GM12878 (cell line): ENCODE data around the gene SHMT1. TPM values are rescaled to one million over a fixed set of nuclear protein-coding genes. Genes with fewer than 3 reads are reported as not detected.
"Not testable (repeated sequence)": the region's sequence is repeated elsewhere in the genome, so short reads cannot be mapped to it uniquely, and the experiment has no call there.

Experiments
- ATAC-seq: fragments of 200-7000 bp; cut with Tn5 transposase; 3 replicates; pipeline ENCODE4 v1.9.1; 2020; ENCODE audit warnings: mild to moderate bottlenecking, moderate library complexity
- BruUV-seq: library from RNA; stranded (reverse); fragments of 400-500 nt; replicated peaks from 2 replicates; lab custom pipeline; 2021; lab: Mats Ljungman, UMichigan
- CTCF ChIA-PET: fragments of 300-600 bp; sonication (Branson Sonifier 250); formaldehyde crosslinking; extraction: SDS; loops from one replicate; lab custom pipeline; 2021; ENCODE audit warnings: inconsistent platforms; lab: Yijun Ruan, JAX
- POLR2A ChIA-PET: fragments of 350-600 bp; formaldehyde crosslinking; extraction: SDS; loops from one replicate; lab custom pipeline; 2021; ENCODE audit warnings: inconsistent platforms; lab: Charles Lee
- RAD21 ChIA-PET: fragments of 300-600 bp; sonication (Branson Sonifier 250); formaldehyde crosslinking; loops from one replicate; lab custom pipeline; 2023; ENCODE audit warnings: antibody characterized with exemption; ENCODE audit not compliant: unreplicated experiment; lab: Charles Lee
- SMC1A ChIA-PET: fragments of 300-600 bp; sonication (Branson Sonifier 250); formaldehyde crosslinking; loops from one replicate; lab custom pipeline; 2023; ENCODE audit not compliant: unreplicated experiment, uncharacterized antibody; lab: Charles Lee
- DNase-seq: peaks from one replicate; pipeline ENCODE4 v3.0.0-alpha.2; 2011; ENCODE audit warnings: low read depth, low spot score
- FAIRE-seq: peaks from 3 replicates; lab custom pipeline; 2011; peaks lifted over from hg19 to GRCh38; lab: Jason Lieb, UNC
- H2AFZ ChIP-seq: 2 replicates; pipeline ENCODE4 v1.6.0; 2011; ENCODE audit warnings: low read depth, low read length, control low read depth; ENCODE audit not compliant: control insufficient read depth
- H3K27ac ChIP-seq: 2 replicates; pipeline ENCODE4 v1.5.1; 2011; ENCODE audit warnings: control low read depth; ENCODE audit not compliant: control insufficient read depth, insufficient read depth
- H3K27me3 ChIP-seq, 2 experiments: replicated peaks in 1 of 2; 2 replicates each; pipeline versions ENCODE4 v1.6.0 to v1.6.1; 2011; ENCODE audit warnings: low read length in 1 of 2; ENCODE audit not compliant: control insufficient read depth in 2 of 2, insufficient read depth in 2 of 2
- H3K36me3 ChIP-seq, 2 experiments: 2 replicates each; pipeline ENCODE4 v1.5.1; 2011; ENCODE audit warnings: low read length in 1 of 2; ENCODE audit not compliant: control insufficient read depth in 2 of 2, insufficient read depth in 2 of 2
- H3K4me1 ChIP-seq: 2 replicates; pipeline ENCODE4 v1.6.1; 2011; ENCODE audit warnings: mild to moderate bottlenecking, low read length, moderate library complexity, mixed read lengths; ENCODE audit not compliant: control insufficient read depth, insufficient read depth
- H3K4me2 ChIP-seq: 2 replicates; pipeline ENCODE4 v1.6.0; 2011; ENCODE audit warnings: control low read depth; ENCODE audit not compliant: control insufficient read depth, insufficient read depth
- H3K4me3 ChIP-seq: fragments of 200-600 bp; sonication (generic); 2 replicates; pipeline ENCODE4 v1.5.1; 2016
- H3K79me2 ChIP-seq: 2 replicates; pipeline ENCODE4 v1.6.0; 2011; ENCODE audit warnings: low read length; ENCODE audit not compliant: control insufficient read depth, insufficient read depth
- H3K9ac ChIP-seq: 2 replicates; pipeline ENCODE4 v1.8.0; 2011; ENCODE audit warnings: low read length, control low read depth, mixed read lengths; ENCODE audit not compliant: control insufficient read depth, insufficient read depth
- H3K9me3 ChIP-seq: replicated peaks from 3 replicates; pipeline ENCODE4 v1.5.1; 2011; ENCODE audit warnings: mild to moderate bottlenecking, low read length; ENCODE audit not compliant: control insufficient read depth, insufficient read depth
- H4K20me1 ChIP-seq: 2 replicates; pipeline ENCODE4 v1.6.0; 2011; ENCODE audit not compliant: control insufficient read depth, insufficient read depth
- EED ChIP-seq: sonication (generic); IDR thresholded peaks from 2 replicates; pipeline ENCODE4 v1.6.1; 2016; ENCODE audit warnings: antibody characterized with exemption, low read depth
- NFYB ChIP-seq: IDR thresholded peaks from 2 replicates; pipeline ENCODE4 v1.6.1; 2011; ENCODE audit warnings: low read depth, mild to moderate bottlenecking, low read length, improper control_type of control experiment, moderate library complexity; ENCODE audit not compliant: insufficient read depth
- NR2C2 ChIP-seq: IDR thresholded peaks from 2 replicates; pipeline ENCODE4 v1.6.1; 2011; ENCODE audit warnings: borderline replicate concordance, low read depth; ENCODE audit not compliant: control insufficient read depth, insufficient read length
- SIN3A ChIP-seq: IDR thresholded peaks from 2 replicates; pipeline ENCODE4 v1.6.1; 2012; ENCODE audit warnings: low read depth, low read length, improper control_type of control experiment
- SMARCA5 ChIP-seq: fragments of 450-650 bp; IDR thresholded peaks from 2 replicates; pipeline ENCODE4 v1.6.1; 2017; ENCODE audit warnings: mild to moderate bottlenecking
- SMC3 ChIP-seq: IDR thresholded peaks from 2 replicates; pipeline ENCODE4 v1.6.1; 2011; ENCODE audit warnings: low read length, improper control_type of control experiment, borderline replicate concordance
- STAT1 ChIP-seq: fragments of 450-650 bp; conservative IDR thresholded peaks from 2 replicates; pipeline ENCODE4 v1.6.1; 2014; ENCODE audit warnings: antibody characterized with exemption, mild to moderate bottlenecking
- YY1 ChIP-seq: IDR thresholded peaks from 2 replicates; pipeline ENCODE4 v1.6.1; 2011; ENCODE audit warnings: low read depth, mild to moderate bottlenecking, low read length
- WGBS: methylation state at CpG from one replicate; pipeline ENCODE4 v1.1.6; 2016; ENCODE audit warnings: low lambda C conversion rate; ENCODE audit not compliant: insufficient replicate concordance, insufficient coverage; ENCODE audit errors: missing lambda C conversion rate; 5-methylcytosine and 5-hydroxymethylcytosine counted together
- in situ Hi-C: fragments of 300-500 bp; cut with MboI; formaldehyde crosslinking; loops from 9 replicates; pipeline ENCODE4 v1.14.3; 2018; ENCODE audit warnings: mixed read lengths
- intact Hi-C: fragments of 100-400 bp; cut with micrococcal nuclease; formaldehyde crosslinking; loops from one replicate; pipeline ENCODE4 v1.14.2; 2022; ENCODE audit not compliant: unreplicated experiment
- polyA plus RNA-seq, 11 experiments: library from polyadenylated mRNA; depleted of rRNA in 4 of 11; unstranded in 6 of 11; stranded (reverse) in 5 of 11; fragments of >200 nt; fragmentation: Nextera tagmentation in 4 of 11; fragmentation: Illumina TruSeq in 1 of 11; extraction: Ambion mirVana in 4 of 11; extraction: Trizol in 1 of 11; gene quantifications; 1 replicate in 1 of 11; 2 replicates in 10 of 11; pipeline versions ENCODE4 v1.2.1 to v1.2.3, GENCODE V29; 2011 to 2016; ENCODE audit warnings: inconsistent platforms in 2 of 11, missing spikeins in 2 of 11, low read depth in 1 of 11
- total RNA-seq, 4 experiments: library from RNA; depleted of rRNA in 3 of 4; stranded (reverse); fragments of >200 nt in 3 of 4; fragmentation: Illumina TruSeq in 1 of 4; extraction: Trizol in 1 of 4; gene quantifications; 2 replicates each; pipeline versions ENCODE4 v1.2.1 to v1.2.3, GENCODE V29; 2013 to 2021
- TF ChIP-seq, protein P1 (sequence below): fragments of 450-650 bp; IDR thresholded peaks from 2 replicates; pipeline ENCODE4 v1.6.1; 2017; ENCODE audit warnings: borderline replicate concordance
- TF ChIP-seq, protein P2 (sequence below): IDR thresholded peaks from 2 replicates; pipeline ENCODE4 v1.6.1; 2012; ENCODE audit warnings: low read depth, low read length, improper control_type of control experiment
- TF ChIP-seq, protein P3 (sequence below): IDR thresholded peaks from 2 replicates; pipeline ENCODE4 v1.6.1; 2012; ENCODE audit warnings: low read depth, low read length, improper control_type of control experiment
- TF ChIP-seq, protein P4 (sequence below), 3 experiments: IDR thresholded peaks in 2 of 3; conservative IDR thresholded peaks in 1 of 3; 2 replicates each; pipeline ENCODE4 v1.5.1; 2011; ENCODE audit warnings: low read depth in 3 of 3, low read length in 3 of 3, mild to moderate bottlenecking in 3 of 3, control low read depth in 2 of 3, moderate library complexity in 2 of 3, inconsistent platforms in 1 of 3, mixed read lengths in 1 of 3; ENCODE audit not compliant: control insufficient read depth in 2 of 3, insufficient read depth in 1 of 3; ENCODE audit errors: extremely low read depth in 1 of 3

The SHMT1 gene
- total and polyA plus RNA-seq, 10 of the 15 experiments (the other 5 are each of a cell fraction or from before 2014, with no cell fraction given), result 5.2 to 60.1 (median 34.6) TPM

DNA sequence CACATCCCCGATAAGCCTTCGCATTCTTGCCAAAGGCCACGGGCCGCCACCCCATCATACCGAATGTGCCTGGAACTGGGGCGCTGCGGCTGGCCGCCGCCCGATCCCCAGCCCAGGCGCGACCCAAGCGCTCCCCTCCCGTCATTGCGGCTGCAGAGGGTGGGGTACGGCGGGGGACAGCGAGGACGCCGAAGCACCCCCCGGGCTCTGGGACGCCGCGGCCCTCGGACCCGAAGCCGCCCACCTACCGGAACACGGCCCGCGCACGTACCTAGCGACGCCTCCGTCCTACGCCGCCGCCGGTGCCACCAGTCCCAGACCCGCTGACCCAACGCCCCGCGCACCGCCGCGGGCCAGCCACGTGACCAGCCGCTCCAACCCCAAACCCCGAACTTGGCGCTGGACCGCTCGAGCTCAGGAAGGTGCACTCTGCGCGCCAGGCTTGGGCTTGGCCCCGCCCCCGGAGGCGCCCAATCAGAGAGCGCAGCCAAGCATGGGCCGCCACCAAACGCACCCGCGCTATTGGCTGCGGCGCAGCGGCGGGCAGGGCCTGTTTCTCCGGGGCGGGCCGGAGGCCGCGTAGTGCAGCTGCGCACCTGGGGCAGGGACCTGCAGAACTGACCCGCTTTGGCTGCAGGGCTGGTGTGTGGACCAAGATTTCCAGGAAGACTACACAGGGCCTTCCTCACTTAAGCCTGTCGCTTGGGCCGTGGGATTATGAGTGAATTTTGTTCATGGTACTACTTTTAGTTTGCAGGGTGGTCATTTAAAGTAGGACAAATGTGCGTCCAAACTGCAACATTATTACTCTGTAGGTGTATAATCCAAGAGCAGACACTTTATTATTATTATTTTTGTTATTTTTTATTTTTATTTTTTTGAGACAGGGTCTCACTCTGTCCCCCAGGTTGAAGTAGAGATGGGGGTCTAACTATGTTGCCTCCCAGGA lies at the start of gene SHMT1 (continued):
- TF ChIP-seq NR2C2 (no peak), NFYB (peak; percentile 90), SIN3A (no peak), SMC3 (no peak), SMARCA5 (0 out of 2 replicates have a peak, but pooled peaks have one; percentile 35), STAT1 (no peak), YY1 (0 out of 2 replicates have a peak, but pooled peaks have one; percentile 5), EED (no peak)
- TF ChIP-seq, protein P1, sequence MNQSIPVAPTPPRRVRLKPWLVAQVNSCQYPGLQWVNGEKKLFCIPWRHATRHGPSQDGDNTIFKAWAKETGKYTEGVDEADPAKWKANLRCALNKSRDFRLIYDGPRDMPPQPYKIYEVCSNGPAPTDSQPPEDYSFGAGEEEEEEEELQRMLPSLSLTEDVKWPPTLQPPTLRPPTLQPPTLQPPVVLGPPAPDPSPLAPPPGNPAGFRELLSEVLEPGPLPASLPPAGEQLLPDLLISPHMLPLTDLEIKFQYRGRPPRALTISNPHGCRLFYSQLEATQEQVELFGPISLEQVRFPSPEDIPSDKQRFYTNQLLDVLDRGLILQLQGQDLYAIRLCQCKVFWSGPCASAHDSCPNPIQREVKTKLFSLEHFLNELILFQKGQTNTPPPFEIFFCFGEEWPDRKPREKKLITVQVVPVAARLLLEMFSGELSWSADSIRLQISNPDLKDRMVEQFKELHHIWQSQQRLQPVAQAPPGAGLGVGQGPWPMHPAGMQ, result no peak
- TF ChIP-seq, protein P2, sequence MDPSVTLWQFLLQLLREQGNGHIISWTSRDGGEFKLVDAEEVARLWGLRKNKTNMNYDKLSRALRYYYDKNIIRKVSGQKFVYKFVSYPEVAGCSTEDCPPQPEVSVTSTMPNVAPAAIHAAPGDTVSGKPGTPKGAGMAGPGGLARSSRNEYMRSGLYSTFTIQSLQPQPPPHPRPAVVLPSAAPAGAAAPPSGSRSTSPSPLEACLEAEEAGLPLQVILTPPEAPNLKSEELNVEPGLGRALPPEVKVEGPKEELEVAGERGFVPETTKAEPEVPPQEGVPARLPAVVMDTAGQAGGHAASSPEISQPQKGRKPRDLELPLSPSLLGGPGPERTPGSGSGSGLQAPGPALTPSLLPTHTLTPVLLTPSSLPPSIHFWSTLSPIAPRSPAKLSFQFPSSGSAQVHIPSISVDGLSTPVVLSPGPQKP, result no peak
- TF ChIP-seq, protein P3, sequence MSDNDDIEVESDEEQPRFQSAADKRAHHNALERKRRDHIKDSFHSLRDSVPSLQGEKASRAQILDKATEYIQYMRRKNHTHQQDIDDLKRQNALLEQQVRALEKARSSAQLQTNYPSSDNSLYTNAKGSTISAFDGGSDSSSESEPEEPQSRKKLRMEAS, result peak; percentile 79
- TF ChIP-seq, protein P4, sequence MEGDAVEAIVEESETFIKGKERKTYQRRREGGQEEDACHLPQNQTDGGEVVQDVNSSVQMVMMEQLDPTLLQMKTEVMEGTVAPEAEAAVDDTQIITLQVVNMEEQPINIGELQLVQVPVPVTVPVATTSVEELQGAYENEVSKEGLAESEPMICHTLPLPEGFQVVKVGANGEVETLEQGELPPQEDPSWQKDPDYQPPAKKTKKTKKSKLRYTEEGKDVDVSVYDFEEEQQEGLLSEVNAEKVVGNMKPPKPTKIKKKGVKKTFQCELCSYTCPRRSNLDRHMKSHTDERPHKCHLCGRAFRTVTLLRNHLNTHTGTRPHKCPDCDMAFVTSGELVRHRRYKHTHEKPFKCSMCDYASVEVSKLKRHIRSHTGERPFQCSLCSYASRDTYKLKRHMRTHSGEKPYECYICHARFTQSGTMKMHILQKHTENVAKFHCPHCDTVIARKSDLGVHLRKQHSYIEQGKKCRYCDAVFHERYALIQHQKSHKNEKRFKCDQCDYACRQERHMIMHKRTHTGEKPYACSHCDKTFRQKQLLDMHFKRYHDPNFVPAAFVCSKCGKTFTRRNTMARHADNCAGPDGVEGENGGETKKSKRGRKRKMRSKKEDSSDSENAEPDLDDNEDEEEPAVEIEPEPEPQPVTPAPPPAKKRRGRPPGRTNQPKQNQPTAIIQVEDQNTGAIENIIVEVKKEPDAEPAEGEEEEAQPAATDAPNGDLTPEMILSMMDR (IDR thresholded peaks at IDR 0.05 in 2 of 3, conservative IDR thresholded peaks at IDR 0.05 in 1 of 3; ENCODE audit: control insufficient read depth in 2 of 3, extremely low read depth in 1 of 3, insufficient read depth in 1 of 3, low read depth in 3 of 3, low read length in 3 of 3), result no peak

DNA sequence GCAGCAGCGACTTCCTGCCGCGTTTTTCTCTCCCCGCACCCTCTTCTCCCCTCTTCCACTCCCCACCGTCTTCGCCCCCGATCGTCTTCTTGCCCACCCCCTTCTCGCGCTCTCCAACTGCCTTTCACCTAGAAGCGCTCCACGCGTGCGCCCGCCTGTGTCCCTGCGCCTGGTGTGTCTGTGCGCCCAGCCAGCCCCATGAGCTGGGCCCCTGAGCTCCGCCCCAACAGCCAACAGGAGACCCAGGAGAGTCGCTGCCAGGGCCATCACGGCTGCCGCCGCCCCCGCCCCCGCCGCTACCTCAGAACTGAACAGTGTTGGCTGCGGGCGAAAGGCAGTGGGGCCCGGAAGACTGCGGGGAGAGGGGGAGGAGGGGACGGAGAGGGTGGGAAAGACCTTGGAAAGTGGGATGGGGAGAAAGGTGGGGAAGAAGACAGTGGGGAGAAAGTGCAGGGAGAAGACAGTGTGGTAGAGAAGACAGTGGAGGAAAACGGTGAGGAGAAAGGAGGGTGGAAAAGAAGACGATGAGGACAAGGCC lies 48.7 kb upstream of the SHMT1 start:
- BruUV-seq, FAIRE-seq, POLR2A ChIA-PET, intact Hi-C loops, H3K79me2 ChIP-seq, H3K36me3 ChIP-seq, H2AFZ ChIP-seq, H3K4me2 ChIP-seq, H3K9me3 ChIP-seq, H3K4me1 ChIP-seq, H3K4me3 ChIP-seq, SMC1A ChIA-PET, H4K20me1 ChIP-seq, CTCF ChIA-PET, RAD21 ChIA-PET, H3K27ac ChIP-seq, H3K27me3 ChIP-seq, DNase-seq: not testable (repeated sequence)
- ATAC-seq, result peak; percentile 84
- in situ Hi-C loops, result loop anchor here (25.0 kb wide), 1 partner anchor 1600 kb away; no protein-coding TSS in a partner anchor
- H3K9ac ChIP-seq, result 0 out of 2 replicates have a peak overlapping the region, but pooled peaks have one; percentile 40
- WGBS, result no CpG with 5 or more reads among the region's 32 CpGs
